Measurements from ENCODE around the gene DAZAP2.

Gene DAZAP2

DNA sequence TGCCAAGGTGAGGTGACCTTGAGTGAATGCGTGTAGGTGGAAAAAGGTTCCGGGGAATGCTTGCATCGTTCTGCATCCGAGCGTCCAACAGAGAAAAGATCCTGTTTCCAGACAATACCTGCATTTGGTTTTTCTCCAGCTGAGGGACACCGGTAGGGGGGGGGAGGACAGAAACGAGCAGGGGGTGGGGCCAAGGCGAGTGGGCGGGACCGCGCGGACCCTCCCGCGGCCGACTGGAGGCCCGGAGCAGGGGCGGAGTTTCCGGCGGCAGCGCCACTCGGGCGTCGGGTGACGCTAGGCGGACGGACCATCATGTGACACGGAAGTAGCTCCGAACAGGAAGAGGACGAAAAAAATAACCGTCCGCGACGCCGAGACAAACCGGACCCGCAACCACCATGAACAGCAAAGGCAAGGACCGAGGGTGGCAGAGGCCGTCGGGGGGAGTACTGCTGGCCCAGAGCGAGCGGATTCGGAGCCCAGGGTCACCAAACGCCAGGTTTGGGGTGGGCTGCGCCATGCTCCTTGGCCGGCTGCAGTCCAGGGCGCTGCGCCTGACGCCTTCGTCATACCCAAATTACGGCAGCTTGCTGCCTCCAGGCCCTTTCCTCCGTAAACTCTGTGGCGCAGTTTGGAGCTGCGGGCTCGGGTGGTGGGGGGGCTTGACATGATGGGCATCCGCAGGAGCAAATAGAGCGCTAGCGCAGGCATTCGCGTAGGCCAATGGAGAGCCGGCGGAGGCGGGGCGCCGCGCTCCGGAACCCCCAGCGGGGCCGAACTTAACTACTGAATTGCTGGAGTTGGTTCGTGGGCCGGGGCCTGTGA is at the start of gene DAZAP2:
DAZAP2 (plus strand) TSS at position 317 of the 825 bp plus-strand sequence; CDS start at position 399, 82 bp downstream.
- peak; percentile 89 for DNase-seq (ENCODE audit: low read depth)

- DNase-seq (ENCODE audit: low read depth): no peak
Observed at GRCh38 chr12:51189790-51190355, 48.8 kb upstream of the DAZAP2 start.

DNA sequence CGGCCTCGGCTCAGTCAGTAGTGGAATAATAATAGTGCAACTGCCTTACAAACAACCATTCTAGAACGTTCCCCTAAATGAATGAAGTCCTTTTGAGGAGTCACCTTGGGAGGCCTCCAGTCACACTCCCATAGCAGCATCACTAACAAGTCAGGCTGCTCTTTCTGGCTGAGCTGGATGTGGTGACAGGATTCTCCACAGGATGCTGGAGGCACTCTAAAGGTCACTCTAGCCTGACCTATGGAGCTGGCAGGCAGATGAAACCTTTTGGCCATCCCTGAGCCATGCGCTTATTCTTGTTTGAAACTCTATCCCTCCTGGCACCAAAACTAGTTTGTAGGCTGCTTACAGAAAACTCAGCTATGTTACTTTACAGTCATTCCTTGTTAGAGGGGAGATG is 47.8 kb upstream of the DAZAP2 start:
- DNase-seq (ENCODE audit: low read depth): no peak

GRCh38 chr12:51191516-51192283 is 46.9 kb upstream of the DAZAP2 start:
- DNase-seq (ENCODE audit: low read depth): no peak

DNA sequence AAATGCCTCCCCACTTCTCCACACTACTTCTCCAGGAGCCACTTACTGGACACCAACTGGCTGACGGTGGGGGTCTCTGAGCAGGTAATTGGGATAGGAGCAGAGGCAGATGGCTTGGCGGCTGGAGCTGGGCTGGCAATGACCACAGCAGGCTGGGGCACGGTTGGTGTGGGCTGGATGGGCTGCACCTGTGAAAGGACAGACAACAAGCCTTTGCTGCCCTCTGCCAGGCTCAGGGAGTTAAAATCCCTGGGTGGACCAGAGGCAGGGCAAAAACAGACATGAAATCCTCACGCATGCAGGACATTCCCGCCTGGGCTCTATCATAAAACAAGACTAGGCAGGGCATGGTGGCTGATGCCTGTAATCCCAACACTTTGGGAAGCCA is 46.3 kb upstream of the DAZAP2 start:
- no peak for DNase-seq (ENCODE audit: low read depth)

GRCh38 chr12:51195841-51196240 is 42.8 kb upstream of the DAZAP2 start:
- DNase-seq (ENCODE audit: low read depth): no peak

DNA sequence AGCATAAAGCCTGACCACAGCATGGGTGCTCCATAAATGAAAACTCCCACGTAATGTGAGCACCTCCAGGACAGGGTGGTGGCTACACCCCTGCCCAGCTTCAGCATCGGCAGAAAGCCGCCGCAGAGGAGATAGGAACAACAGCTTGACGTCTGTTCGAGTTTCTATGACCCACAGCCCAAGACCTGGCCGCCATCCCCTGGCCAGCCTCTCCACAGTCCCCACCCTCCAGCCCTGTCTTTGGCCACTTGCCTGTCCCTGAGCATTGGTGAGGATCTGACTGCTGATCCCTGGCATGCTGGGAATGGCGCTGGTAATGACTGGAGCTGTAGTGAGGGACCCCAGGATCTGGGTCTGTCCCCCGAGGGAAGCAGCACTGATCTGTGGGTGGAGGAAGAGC is 42.1 kb upstream of the DAZAP2 start:
- DNase-seq (ENCODE audit: low read depth): no peak

GRCh38 chr12:51197736-51198567 is 40.7 kb upstream of the DAZAP2 start:
- DNase-seq (ENCODE audit: low read depth): no peak

DNA sequence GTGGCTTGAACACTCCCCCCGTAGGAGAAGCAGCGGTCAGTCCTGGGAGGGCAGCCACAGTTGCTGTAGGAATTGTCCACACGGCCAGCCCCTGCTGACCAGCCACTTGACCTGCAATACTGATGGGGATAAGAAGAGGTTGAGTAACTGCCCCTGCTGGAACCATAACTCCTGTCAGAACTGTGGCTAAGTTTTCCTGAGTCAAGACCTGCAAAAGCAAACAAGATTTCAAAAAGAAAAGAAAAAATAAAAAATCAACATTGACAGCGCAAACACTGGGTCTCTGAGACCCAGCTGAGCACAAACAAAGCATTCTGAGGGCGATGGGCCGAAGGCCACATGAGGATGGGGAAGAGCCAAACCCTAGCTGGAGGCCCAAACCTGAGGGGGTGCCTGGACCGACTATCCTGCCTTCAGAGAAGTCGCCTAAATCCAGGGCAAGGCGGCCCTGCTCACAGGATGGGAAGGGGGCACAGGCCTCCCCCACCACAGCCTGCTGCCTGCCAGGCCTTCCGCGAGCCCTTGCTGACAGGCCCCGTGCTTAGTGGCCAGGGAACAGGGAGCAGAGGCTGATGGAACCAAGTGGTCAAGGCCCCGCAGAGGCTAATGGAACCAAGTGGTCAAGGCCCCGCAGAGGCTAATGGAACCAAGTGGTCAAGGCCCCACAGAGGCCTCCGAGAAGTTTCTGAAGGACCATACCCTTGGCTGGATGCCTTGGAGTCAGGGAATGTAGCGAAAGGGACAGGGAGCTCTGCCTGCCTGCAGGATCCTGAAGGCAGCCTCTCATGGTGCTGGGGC is 39.9 kb upstream of the DAZAP2 start:
- DNase-seq (ENCODE audit: low read depth): no peak

- DNase-seq (ENCODE audit: low read depth): no peak
Observed at GRCh38 chr12:51199366-51199945, 39.2 kb upstream of the DAZAP2 start.

GRCh38 chr12:51200156-51200555 is 38.5 kb upstream of the DAZAP2 start:
- DNase-seq (ENCODE audit: low read depth): no peak

DNA sequence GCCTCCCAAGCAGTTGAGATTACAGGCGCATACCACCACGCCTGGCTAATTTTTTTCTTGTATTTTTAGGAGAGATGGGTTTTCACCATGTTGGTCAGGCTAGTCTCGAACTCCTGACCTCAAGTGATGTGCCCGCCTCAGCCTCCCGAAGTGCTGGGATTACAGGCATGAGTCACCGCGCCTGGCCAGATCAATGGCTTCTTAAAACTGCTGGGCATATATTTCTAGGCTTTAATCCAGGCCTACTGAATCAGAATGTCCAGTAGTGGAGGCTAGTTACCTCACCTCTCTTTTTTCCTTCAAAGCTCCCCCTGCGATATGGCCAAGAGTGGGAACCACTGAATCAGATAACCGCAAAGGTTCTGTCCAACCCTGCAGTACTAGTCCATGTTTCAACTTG is 37.8 kb upstream of the DAZAP2 start:
- DNase-seq (ENCODE audit: low read depth): no peak

DNA sequence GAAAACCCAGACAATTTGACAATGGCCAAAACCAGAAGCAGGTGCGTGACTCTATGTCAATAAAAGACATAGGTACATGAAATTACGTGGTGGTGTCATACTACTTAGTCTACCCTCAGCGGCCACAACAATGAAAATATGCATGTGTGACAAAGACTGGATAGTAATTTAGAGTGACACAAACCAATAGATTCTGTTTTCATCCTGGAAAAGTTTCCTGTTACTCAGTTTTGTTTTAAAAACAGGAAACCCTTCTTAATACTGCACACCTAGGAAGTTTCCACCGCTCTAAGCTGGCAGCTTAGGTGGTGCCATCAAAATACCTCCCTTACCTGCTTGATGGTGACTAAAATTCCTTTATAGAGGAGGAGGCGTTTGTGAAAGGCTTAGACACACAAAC is 35.9 kb upstream of the DAZAP2 start:
- no peak for DNase-seq (ENCODE audit: low read depth)

DNA sequence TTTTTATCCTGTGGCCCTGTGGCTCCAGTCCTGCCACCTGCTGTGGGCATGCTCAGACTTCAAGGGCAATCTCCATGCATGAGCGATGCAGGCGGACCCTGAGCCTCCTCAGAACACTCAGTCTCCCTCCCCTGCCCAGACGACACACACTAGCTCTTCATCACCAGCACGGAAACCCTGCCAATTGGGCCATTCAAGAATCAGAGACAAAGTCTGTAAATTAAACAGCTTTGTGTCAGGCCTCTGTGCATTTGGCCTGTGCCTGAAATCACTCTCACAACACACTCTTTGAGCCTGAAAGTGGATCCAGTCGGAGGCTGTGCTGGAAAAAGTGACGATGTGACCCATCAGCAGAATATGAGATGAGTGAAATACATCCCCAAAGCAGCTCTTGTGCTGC is 33.3 kb upstream of the DAZAP2 start:
- DNase-seq (ENCODE audit: low read depth): no peak

DNA sequence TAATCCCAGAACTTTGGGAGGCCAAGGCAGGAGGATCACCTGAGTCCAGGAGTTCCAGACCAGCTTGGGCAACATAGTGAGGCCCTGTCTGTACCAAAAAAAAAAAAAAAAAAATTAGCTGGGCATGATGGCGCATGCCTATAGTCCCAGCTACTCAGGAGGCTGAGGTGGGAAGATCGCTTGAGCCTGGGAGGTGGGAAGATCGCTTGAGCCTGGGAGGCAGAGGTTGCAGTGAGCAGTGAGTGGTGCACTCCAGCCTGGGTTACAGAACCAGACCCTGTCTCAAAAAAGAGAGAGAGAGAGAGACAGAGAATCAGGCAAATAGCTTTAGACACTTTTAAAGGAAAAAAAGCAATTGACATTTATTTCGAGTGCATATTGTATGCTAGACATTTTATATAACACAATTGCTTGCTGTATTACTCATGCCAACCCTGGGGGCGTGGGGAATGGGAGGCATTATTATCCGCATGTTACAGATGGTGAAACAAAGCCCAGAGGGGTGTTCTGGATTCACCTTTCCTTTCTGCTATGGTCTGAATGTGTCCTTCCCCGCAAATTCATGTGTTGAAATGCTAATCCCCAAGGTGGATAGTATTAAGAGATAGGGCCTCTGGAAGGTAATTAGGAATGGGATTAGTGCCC is 30.5 kb upstream of the DAZAP2 start:
- DNase-seq (ENCODE audit: low read depth): no peak

DNA sequence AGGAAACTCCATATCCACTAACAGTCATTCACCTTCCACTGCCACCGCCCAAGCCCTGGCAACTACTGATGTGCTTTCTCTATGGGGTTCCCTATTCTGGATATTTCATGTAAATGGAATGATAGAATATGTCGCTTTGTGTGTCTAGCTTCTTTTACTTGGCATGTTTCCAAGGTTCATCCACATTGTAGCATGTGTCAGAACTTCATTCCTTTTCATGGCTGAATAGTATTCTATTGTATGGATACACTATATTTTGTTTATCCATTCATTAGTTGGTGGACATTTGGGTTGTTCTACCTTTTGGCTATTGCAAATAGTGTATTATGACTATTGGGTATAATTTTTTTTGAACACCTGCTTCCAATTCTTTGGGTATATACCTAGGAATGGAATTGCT is 29.4 kb upstream of the DAZAP2 start:
- no peak for DNase-seq (ENCODE audit: low read depth)

GRCh38 chr12:51210690-51211395 is 27.8 kb upstream of the DAZAP2 start:
- DNase-seq (ENCODE audit: low read depth): no peak

GRCh38 chr12:51214895-51215294 is 23.7 kb upstream of the DAZAP2 start:
- DNase-seq (ENCODE audit: low read depth): no peak

DNA sequence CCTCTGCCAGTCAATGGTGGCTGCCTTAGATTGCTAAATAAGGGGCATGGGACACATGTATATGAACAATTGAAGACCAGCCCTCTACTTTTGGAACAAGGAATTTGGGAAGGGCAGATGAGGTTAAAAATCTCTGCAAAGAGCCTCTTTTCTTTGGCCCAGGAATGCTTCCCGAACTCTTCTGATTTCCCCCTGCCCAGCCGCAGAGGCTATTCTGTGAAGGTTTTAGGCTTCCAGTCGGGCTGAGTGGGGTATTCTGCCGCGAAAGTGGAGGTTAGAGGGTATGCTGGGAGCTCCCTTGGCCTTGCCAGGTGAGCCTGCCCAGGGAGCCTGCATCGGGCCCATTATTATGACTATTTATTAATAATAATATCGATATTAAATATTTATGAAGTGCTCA is 22.0 kb upstream of the DAZAP2 start:
- no peak for DNase-seq (ENCODE audit: low read depth)
